MM.1S (cell line): ENCODE results near the gene DIAPH3.

ENCODE experiments used
- EZH2 ChIP-seq: fragments of 300-600 bp; sonication (generic); optimal IDR thresholded peaks from 2 replicates; pipeline ENCODE3; 2017; ENCODE audit warnings: low read depth, mild to moderate bottlenecking, antibody characterized with exemption, low read length, mixed read lengths
- EZH2phosphoT487 ChIP-seq: fragments of 300-600 bp; sonication (generic); IDR thresholded peaks from 2 replicates; pipeline ENCODE4 v1.6.1; 2018; ENCODE audit warnings: antibody characterized with exemption, low read length
- TF ChIP-seq, protein P1 (sequence below): fragments of 300-600 bp; sonication (generic); IDR thresholded peaks from 2 replicates; pipeline ENCODE4 v1.5.1; 2016; ENCODE audit warnings: antibody characterized with exemption, low read length, mixed read lengths

DNA sequence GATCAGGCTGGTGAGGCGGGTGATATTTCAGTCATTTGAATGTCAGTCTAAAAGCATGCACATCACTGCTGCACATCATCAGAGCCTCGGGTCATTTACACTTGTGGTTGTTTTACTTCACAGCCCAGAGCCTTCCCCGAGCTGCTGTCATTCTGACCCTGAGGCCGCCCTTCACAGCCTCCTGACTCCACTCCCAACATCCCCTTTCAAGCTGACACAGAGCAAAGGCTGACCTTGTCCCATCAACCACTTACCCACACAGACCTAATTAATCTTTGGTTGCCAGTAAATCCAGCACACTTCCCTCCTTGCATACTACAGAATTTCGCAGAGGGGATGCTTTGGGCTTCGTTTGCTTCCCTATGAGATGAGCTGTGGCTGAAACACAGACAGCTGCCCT lies 528.1 kb downstream of the DIAPH3 start:
- TF ChIP-seq EZH2phosphoT487 (no peak), EZH2 (no peak)
- TF ChIP-seq, protein P1, sequence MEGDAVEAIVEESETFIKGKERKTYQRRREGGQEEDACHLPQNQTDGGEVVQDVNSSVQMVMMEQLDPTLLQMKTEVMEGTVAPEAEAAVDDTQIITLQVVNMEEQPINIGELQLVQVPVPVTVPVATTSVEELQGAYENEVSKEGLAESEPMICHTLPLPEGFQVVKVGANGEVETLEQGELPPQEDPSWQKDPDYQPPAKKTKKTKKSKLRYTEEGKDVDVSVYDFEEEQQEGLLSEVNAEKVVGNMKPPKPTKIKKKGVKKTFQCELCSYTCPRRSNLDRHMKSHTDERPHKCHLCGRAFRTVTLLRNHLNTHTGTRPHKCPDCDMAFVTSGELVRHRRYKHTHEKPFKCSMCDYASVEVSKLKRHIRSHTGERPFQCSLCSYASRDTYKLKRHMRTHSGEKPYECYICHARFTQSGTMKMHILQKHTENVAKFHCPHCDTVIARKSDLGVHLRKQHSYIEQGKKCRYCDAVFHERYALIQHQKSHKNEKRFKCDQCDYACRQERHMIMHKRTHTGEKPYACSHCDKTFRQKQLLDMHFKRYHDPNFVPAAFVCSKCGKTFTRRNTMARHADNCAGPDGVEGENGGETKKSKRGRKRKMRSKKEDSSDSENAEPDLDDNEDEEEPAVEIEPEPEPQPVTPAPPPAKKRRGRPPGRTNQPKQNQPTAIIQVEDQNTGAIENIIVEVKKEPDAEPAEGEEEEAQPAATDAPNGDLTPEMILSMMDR = no peak
